GM21423 (cell line): Measurements from ENCODE around the gene GJD2.

Source experiments
- ATAC-seq: cut with Tn5 transposase; IDR thresholded peaks from one replicate; pipeline ENCODE4 v1.9.1; 2021; ENCODE audit warnings: mild to moderate bottlenecking, moderate library complexity; ENCODE audit not compliant: unreplicated experiment

GJD2 gene

DNA sequence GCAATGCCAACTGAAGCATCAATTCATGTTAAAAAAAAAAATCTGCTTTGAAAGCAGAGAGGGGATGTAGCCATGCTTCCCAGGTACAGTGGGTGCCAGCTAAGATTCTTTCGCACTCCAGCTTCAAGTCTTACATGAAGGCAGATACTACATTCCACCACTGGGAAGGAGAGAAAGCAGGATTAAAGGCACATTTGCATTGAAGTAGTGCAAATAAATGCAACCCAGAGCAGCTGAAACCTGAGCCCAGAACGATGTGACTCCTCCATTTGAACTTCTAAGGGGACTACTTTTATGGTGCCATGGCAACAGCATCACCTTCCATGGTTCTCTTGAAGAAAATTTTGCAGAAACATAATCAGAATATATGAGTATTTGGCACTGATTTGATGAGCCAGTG lies 19.1 kb upstream of the GJD2 start:
- ATAC-seq, result no peak

DNA sequence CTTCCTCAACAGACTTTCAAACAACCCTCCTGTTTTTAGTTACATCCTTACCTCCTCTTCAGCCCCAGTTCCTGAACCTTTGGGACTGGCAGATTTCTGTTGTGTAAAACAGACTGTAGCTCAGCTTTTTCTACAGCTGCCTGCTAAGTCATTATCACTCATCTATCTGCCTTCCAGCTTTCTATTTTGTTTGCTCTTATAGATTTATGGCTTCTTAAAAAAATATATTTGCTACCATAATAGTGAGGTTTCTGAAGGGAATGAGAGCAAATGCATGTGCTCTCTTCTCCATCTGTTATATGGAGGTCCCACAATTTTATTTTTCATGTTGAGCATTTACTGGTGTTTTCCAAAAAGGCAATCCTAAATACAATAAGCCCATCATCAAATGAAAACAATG lies 18.2 kb upstream of the GJD2 start:
- no peak for ATAC-seq

DNA sequence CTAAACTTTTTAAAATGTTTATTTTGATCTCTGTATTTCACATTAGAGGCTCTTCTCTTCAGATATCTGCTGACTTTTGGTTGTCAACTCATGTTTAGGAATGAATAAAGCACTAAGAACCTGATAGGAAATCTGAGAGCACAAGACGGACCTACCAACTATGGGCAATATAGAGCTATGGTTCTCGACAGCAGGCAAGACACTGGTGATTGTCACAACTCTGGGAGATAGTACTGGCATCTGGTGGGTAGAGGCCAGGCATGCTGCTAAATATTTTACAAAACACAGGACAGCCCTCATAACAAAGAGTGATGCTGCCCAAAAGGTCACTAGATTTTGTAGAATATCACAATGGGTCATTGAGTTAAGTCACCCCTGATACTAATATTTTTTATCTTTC lies 17.5 kb upstream of the GJD2 start:
- ATAC-seq, result no peak

DNA sequence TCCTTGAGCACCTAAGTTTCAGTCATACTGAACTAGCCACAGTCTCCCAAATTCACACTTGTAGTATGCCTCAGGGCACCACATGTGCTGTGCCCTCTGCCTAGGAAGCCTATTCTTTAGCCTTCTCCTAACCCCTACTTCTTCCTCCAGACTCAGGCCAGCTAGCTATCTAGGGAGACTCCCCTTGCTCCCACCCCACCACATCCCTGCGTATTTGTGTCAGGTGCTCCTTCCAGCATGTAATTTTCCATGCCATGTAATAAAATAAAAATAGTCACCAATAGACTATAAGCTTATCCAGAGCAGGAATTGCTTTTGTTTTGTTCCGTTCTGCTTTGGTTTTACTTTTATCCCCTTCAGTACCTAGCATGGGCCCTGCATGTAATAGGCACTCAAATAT lies 14.9 kb upstream of the GJD2 start:
- no peak for ATAC-seq

DNA sequence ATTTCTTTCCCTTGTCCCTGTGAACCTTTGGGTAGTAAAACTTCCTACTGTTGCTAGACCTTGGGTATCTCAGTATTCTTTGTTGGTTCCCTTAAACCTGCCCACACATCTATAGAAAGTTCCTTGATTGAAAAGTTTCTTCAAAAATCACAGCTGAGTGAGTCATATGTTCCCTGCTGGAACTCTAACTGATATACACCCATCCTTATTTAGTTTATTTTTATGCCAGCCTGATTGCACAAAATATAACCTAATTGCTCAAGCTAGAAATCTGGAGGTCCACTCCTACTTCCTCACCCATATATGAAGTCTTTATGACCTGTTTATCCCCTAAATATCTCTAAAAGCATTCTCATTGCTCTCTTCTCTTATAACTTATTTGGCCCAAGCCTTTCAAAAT lies 13.7 kb upstream of the GJD2 start:
- ATAC-seq, result no peak

DNA sequence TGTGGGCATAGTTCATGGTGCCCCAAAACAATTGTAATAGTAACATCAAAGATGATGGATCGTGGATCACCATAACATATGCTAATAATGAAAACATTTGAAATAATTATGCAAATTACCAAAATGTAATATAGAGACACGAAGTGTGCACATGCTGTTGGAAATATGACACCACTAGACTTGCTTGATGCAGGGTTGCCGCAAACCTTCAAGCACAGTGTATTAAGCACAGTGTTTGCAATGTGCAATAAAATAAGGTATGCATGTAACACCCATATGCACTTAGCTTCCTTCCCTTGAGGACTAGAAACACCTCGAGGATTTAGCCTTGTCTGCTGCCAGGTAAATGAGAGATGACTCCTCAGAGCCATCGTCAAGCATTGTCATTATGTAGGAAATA lies 10.9 kb upstream of the GJD2 start:
- ATAC-seq, result no peak

DNA sequence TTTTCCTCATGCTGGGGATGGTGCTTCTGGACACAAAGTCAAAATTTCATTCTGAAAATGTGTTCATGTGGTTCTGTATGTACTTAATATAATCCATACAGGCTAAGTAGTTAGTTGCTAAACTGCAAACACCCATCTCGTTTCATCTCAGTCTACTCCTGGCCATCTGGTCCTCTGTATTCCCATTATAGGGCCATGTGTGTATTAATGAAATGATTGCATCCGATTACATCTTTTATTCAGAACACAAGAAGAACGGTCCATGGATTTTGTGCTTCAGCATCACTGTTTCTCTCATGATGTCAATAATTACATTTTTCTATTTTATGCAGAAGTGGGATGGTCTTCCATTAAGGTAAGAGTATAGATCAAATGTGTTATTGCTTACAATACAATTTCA lies 6.1 kb upstream of the GJD2 start:
- no peak for ATAC-seq

DNA sequence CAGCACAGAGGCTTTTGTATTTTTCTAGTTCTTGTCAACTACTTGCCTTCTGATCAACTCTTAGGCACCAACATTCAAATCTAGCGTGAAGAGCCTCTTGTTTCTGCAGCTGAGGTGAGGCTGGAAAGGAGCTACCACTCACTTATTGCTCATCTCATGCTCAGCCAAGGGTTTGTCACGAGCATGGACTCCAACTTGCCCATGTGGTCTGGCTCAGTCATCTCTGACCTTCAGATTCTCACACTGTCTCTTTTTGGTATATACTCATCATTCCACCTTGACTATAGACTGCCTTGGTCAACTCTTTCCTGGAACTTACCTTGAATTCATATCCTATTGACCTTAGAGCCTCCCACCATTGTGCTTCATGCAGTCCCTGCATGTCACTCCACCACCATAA lies 5.2 kb upstream of the GJD2 start:
- no peak for ATAC-seq

DNA sequence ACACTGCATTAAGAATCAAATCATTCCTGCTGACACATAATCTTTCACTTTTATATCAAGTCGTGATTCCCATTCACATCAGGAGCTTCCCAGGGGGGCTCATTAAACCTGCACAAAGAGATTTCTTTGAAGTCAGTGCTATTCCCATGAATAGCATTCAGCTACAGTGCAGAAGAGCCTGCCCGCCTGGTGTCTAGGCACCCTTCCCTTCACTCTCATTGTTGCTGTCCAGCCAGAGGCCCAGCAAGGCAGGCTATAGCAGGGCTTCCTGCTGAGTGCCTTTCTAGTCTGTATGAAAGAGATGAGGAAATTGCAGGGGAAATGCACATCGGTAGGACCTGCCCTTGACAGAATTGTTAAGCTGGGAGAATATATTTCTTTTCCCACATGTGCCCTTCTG lies 4.5 kb upstream of the GJD2 start:
- ATAC-seq, result no peak

DNA sequence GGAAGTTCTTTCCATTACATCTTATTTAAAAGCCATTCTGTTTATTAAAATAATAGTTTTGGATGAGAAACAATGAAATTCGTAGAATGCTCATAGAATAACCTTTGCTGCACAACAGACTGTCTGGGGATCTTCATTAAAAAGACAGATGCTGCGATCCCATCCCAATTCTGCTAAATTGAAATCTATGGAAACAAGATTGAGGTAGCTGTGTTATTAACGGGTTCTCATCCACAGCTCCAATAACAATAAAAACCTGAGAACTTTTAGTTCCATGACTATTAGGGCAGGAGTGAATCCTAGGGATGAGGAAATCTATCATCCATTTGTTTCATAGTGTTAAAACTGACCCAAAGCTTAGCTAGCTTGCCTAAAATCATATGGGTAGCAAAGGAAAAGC lies 2.5 kb upstream of the GJD2 start:
- no peak for ATAC-seq

DNA sequence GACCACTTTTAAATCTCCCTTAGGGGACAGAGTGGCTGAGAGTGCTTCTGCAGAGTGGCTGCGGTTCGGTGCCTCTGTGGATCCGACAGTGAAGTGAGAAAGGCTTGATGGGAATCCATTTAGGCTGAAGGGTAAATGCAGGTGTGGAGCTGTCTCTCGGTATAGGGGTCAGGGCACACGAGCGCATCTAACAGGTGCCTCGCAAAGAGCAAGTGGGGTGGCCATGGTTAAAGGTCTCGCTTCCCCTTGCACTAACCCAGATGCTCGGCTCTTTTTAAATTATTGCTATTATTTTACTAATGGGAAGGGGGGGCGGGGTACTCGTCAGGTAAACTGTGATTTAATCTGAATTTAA lies 598 bp upstream of the GJD2 start:
- no peak for ATAC-seq

DNA sequence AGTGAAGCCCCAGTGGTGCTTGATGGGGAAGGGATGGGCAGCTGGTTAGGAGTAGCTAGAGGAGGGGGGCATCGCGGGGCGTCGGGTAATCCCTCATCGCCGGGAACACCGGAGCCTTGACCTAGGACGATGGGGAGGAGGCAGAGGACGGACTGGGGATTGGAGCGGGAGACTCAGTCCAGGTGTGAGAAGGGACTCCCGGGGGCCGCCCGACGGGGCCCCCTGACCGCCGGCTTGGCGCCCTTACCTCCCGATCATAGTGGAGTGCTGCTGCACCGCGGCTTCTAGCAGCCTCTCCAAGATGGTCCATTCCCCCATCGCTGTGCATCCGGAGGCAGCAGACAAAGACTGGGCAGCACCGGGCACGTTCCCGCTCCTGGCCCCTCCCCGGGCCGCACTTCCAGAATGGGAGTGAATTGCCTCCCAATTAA lies 612 bp downstream of the GJD2 start:
- no peak for ATAC-seq

DNA sequence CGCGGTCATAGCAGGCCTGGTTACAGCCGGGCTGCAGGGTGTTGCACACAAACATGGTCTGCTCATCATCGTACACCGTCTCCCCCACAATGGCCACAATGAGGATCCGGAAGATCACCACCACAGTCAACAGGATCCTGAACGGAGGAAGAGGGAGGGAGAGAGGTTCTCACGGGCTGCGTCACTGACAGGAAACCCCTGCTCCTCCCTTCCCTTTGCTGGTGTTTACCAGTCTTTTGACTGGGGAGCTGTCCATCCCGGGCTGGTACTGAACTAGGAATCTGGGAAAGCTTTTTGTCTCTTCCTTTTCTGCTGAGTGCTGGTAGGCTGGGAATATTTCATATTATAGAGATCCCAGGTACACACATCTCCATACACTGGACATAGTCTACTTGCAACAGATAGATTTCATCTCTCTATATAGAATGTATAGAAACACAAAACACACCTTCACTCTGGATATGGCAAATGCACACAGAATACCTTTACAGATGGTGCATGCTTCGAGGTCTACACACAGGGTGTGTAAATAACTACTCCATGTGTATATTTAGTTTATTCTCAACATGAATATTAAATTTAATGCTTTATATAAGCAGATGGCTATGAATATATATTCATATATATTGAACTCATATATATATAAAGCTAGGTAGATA lies 1.4 kb downstream of the GJD2 start:
- ATAC-seq, result no peak

DNA sequence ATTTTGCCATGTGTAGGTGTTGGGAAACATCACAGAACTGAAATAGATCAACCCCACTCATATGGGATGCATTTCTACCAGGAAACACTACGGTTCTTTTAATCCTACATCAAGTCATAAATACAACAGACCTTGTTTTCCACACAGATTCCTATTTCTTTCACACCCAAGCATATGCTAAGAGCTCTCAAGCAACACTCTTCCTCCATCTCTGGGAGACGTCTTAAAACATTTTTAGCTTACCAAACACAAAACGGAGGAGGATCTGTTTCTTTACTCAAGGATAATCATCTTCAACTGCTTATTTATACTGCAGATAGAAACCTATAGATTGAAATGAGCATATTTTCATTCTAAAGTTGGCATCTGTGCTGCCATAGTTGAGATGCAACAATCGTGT lies 5.1 kb downstream of the GJD2 start:
- no peak for ATAC-seq

DNA sequence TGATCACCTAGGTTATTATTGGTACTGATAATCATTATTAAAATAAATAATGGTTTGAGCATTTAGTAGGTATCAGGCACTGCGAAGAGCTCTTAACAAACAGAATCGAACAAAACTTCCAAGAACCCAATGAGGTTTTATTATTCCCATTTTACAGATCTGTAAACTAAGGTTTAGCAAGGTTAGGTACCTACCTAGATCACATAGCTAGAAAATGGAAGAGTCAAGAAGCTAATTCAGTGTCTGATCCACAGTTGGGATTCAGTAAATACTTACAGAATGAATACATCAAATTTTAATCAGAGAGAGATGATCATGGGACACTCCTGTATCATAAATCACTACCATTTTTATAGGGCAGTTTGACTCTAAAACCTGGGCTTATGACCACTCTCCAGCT lies 15.5 kb downstream of the GJD2 start:
- ATAC-seq, result no peak

DNA sequence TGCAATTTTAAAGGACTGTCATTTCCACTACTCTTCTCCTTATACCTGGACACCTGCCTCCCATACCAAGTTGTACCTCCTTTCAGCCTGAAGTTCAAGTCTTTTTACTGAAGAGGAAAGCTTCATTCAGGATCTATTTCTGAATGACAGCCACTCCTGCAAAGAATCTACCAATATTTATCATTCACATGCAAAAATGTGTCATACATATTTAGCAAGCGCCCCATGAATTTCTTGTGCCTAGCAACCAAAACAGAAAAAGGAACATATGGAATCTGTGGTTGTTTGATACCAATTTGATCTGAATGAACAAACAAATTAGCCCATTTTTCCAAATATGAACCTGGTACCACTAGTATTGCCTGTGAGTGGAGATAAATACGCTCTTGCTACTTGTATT lies 16.8 kb downstream of the GJD2 start:
- no peak for ATAC-seq

DNA sequence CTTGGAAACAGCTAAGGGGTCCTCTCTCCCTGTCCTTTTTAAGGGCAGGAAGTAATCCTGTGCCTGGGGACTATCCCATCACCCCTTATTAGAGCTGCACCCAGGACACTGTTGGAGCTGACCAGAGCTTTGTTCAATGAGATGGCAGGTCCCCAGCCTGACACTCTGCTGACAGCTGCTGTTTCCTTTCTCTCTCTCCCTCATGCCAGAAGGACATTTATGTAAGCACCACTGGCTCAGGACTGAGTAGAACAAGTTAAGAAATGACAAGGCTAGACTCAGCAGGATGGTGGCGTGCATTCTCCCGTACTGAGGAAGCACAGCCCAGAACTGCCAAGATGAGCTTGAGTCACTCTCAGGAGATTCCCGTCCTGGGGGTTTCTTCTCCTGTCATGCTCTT lies 17.3 kb downstream of the GJD2 start:
- no peak for ATAC-seq

DNA sequence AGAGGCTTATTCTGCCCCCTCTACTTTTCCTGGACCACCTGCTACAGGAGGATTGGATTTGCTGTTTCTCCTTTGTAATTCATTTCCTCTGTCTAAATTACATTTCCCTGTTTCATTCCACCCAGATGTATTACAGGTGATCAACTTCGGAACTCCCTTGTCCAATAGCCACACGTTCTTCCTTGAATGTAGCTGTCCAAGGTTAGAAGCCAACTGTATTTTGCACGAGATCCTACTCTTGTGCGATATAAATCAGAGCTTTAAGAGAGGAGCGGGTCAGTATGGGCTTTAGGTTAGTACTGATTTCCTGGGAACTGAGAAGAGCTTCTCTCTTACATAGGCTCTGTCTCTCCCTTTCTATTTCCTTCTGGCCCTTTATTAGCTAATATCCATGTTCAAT lies 20.5 kb downstream of the GJD2 start:
- no peak for ATAC-seq

DNA sequence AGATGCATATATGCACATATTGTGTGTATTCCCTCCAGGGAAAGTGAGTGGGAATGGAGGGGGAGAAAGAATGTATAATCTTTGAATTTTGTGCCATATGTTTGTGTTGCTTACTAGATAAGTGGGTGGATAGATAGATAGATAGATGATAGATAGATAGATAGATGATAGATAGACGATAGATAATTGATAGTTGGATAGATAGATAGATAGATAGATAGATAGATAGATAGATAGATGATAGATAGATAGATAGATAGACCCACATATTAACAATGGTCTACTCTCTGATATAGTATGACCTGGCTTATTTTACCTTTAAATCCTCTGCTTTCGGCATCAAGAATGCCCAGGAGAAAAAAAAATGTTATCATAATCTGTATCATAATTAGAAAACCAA lies 21.2 kb downstream of the GJD2 start:
- ATAC-seq, result no peak

DNA sequence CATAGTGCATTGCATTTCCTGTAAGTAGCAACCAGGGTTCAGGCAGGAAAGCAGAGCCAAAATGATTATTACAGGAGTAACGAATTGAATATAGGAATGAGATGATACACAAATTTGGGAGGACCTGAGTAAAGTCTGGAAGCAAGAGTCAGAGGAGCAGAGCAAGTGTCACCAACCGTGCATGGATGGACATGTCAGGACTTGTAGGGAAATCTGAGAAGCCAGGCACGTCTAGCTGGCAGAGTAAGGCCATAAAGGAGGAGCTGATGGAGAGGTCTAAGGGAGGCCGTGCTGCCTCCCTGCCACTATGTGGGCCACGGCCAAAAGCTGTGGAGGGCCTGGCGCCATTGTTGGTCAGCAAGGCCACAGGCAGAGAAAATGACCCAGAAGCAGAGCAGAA lies 22.4 kb downstream of the GJD2 start:
- ATAC-seq, result no peak

DNA sequence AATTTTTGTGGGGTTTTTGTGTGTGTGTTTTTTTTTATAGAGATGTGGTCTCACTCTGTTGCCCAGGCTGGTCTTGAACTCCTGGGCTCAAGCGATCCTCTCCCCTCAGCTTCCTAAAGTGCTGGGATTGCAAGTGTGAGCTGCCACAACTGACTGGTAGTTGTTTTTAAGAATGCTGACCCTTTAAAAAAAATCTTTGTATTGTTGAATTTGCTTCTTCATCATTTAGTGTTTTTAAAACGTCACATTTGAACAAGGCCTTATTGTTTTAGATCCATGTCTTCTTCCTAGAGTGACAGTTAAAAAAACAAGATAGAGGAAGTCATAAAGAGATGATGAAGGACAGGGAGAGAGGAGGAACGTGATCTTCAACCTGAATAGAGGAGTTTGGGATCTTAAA lies 24.1 kb downstream of the GJD2 start:
- no peak for ATAC-seq

DNA sequence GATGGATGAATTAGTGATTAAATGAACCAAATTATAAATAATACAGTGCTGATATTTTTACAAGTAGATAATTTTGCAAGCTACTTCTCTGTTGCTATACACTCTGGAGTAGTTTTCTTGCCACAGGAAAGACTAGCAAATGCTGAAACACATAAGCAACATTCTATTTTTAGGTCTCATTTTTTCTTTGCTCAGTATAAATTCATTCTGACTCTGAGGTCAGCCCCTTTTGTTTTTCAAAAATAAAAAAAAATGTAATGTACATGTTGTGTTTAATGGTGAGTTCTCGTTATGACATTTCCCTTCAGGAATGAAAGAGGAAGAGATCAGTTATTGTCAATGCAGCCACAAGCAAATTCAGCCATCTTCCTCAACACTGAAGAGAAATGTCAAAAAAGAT lies 24.9 kb downstream of the GJD2 start:
- no peak for ATAC-seq

DNA sequence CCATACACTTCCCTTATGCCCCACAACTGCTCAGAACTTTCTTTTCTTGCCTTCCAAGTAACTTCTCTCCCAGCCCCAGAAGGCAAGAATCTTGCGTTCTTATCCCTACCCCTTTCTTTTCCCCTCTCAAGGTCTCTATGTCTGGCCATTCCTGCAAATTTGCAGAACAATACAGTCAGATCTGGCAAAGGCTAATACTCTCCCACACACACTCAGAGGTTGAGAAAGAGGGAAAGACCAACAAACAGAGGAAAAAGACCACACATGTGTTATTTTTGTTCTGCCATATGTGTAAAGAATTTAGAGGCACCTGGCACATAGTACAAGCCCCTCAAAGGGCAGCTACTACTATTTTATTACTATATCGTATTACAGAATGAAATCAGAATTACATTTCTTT lies 25.7 kb downstream of the GJD2 start:
- no peak for ATAC-seq
